T-helper 2 cell treated with Interferon-gamma antibody and Interleukin-4, amounts not matched to agents 5 μg/mL and 100 μg/mL, for 36 hours (primary cell): ENCODE measurements around the gene TRIM29.

Experiments used
- DNase-seq: peaks from one replicate; pipeline ENCODE4 v3.0.0; 2021; ENCODE audit warnings: low spot score
- H3K27ac Mint-ChIP-seq: one replicate; pipeline ENCODE4 v1.8.0; 2021; ENCODE audit warnings: mild to moderate bottlenecking, mixed read lengths
- H3K27me3 Mint-ChIP-seq: one replicate; pipeline ENCODE4 v1.8.0; 2021; ENCODE audit warnings: low read depth, mixed read lengths
- H3K36me3 Mint-ChIP-seq: one replicate; pipeline ENCODE4 v1.8.0; 2021; ENCODE audit warnings: low read depth, mixed read lengths
- H3K4me1 Mint-ChIP-seq: one replicate; pipeline ENCODE4 v1.8.0; 2021; ENCODE audit warnings: low read depth, mixed read lengths
- H3K4me3 Mint-ChIP-seq: one replicate; pipeline ENCODE4 v1.8.0; 2022; ENCODE audit warnings: mild to moderate bottlenecking, moderate library complexity, mixed read lengths
- H3K9me3 Mint-ChIP-seq: one replicate; pipeline ENCODE4 v1.8.0; 2021; ENCODE audit warnings: mixed read lengths

TRIM29 gene

GRCh38 chr11:120127236-120127635, 10.7 kb downstream of the TRIM29 start:
- H3K36me3 Mint-ChIP-seq: no peaks in the 10 kb centered on the region
- H3K27me3 Mint-ChIP-seq: peaks cover 4% of the 10 kb centered on the region
- DNase-seq: no peak
- no peak overlapping the region for H3K27ac Mint-ChIP-seq
- no peak overlapping the region for H3K4me3 Mint-ChIP-seq
- no peaks in the 10 kb centered on the region for H3K9me3 Mint-ChIP-seq
- H3K4me1 Mint-ChIP-seq: no peaks in the 10 kb centered on the region

- no peak for DNase-seq
- Mint-ChIP-seq H3K27ac (no peak overlapping the region), H3K9me3 (no peaks in the 10 kb centered on the region), H3K27me3 (peaks cover 4% of the 10 kb centered on the region), H3K36me3 (no peaks in the 10 kb centered on the region), H3K4me3 (no peak overlapping the region), H3K4me1 (no peaks in the 10 kb centered on the region)
Measured at GRCh38 chr11:120126620-120127019, 11.3 kb downstream of the TRIM29 start.

GRCh38 chr11:120125509-120125908, 12.4 kb downstream of the TRIM29 start:
- H3K9me3 Mint-ChIP-seq: no peaks in the 10 kb centered on the region
- H3K4me1 Mint-ChIP-seq: no peaks in the 10 kb centered on the region
- no peak overlapping the region for H3K27ac Mint-ChIP-seq
- peaks cover 4% of the 10 kb centered on the region for H3K27me3 Mint-ChIP-seq
- H3K4me3 Mint-ChIP-seq: no peak overlapping the region
- DNase-seq: no peak
- H3K36me3 Mint-ChIP-seq: no peaks in the 10 kb centered on the region

- no peak for DNase-seq
- H3K4me3 Mint-ChIP-seq: no peak overlapping the region
- no peaks in the 10 kb centered on the region for H3K4me1 Mint-ChIP-seq
- H3K36me3 Mint-ChIP-seq: no peaks in the 10 kb centered on the region
- H3K27ac Mint-ChIP-seq: no peak overlapping the region
- no peaks in the 10 kb centered on the region for H3K9me3 Mint-ChIP-seq
- H3K27me3 Mint-ChIP-seq: peaks cover 4% of the 10 kb centered on the region
Measured at GRCh38 chr11:120125024-120125423, 12.9 kb downstream of the TRIM29 start.

GRCh38 chr11:120124355-120124754, 13.6 kb downstream of the TRIM29 start:
- no peaks in the 10 kb centered on the region for H3K36me3 Mint-ChIP-seq
- H3K9me3 Mint-ChIP-seq: no peaks in the 10 kb centered on the region
- H3K4me1 Mint-ChIP-seq: no peaks in the 10 kb centered on the region
- peaks cover 4% of the 10 kb centered on the region for H3K27me3 Mint-ChIP-seq
- H3K27ac Mint-ChIP-seq: no peak overlapping the region
- no peak overlapping the region for H3K4me3 Mint-ChIP-seq
- DNase-seq: no peak

GRCh38 chr11:120123946-120124345, 14.0 kb downstream of the TRIM29 start:
- no peak overlapping the region for H3K4me3 Mint-ChIP-seq

GRCh38 chr11:120122924-120123683, 14.8 kb downstream of the TRIM29 start:
- Mint-ChIP-seq H3K4me1 (no peaks in the 10 kb centered on the region), H3K27me3 (no peaks in the 10 kb centered on the region), H3K9me3 (no peaks in the 10 kb centered on the region), H3K36me3 (no peaks in the 10 kb centered on the region), H3K27ac (no peak overlapping the region), H3K4me3 (no peak overlapping the region)
- DNase-seq: no peak

More at GRCh38 chr11:120123946-120124345, 14.0 kb downstream of the TRIM29 start:
- DNase-seq: no peak
- H3K27me3 Mint-ChIP-seq: peaks cover 4% of the 10 kb centered on the region
- no peaks in the 10 kb centered on the region for H3K4me1 Mint-ChIP-seq
- H3K9me3 Mint-ChIP-seq: no peaks in the 10 kb centered on the region
- no peaks in the 10 kb centered on the region for H3K36me3 Mint-ChIP-seq
- H3K27ac Mint-ChIP-seq: no peak overlapping the region

GRCh38 chr11:120121914-120122473, 15.9 kb downstream of the TRIM29 start:
- no peaks in the 10 kb centered on the region for H3K27me3 Mint-ChIP-seq
- DNase-seq: no peak
- no peaks in the 10 kb centered on the region for H3K36me3 Mint-ChIP-seq
- no peaks in the 10 kb centered on the region for H3K9me3 Mint-ChIP-seq
- no peak overlapping the region for H3K4me3 Mint-ChIP-seq
- no peaks in the 10 kb centered on the region for H3K4me1 Mint-ChIP-seq
- H3K27ac Mint-ChIP-seq: no peak overlapping the region

GRCh38 chr11:120121336-120121735, 16.6 kb downstream of the TRIM29 start:
- H3K27me3 Mint-ChIP-seq: no peaks in the 10 kb centered on the region
- no peaks in the 10 kb centered on the region for H3K4me1 Mint-ChIP-seq
- DNase-seq: no peak
- no peak overlapping the region for H3K4me3 Mint-ChIP-seq
- no peaks in the 10 kb centered on the region for H3K36me3 Mint-ChIP-seq
- H3K27ac Mint-ChIP-seq: no peak overlapping the region
- no peaks in the 10 kb centered on the region for H3K9me3 Mint-ChIP-seq

- no peak for DNase-seq
- no peaks in the 10 kb centered on the region for H3K36me3 Mint-ChIP-seq
- no peaks in the 10 kb centered on the region for H3K4me1 Mint-ChIP-seq
- H3K27me3 Mint-ChIP-seq: no peaks in the 10 kb centered on the region
- no peak overlapping the region for H3K4me3 Mint-ChIP-seq
- no peak overlapping the region for H3K27ac Mint-ChIP-seq
- H3K9me3 Mint-ChIP-seq: no peaks in the 10 kb centered on the region
Measured at GRCh38 chr11:120120805-120121335, 17.0 kb downstream of the TRIM29 start.

- no peaks in the 10 kb centered on the region for H3K27me3 Mint-ChIP-seq
- no peaks in the 10 kb centered on the region for H3K9me3 Mint-ChIP-seq
- H3K36me3 Mint-ChIP-seq: no peaks in the 10 kb centered on the region
- no peak for DNase-seq
- H3K4me3 Mint-ChIP-seq: no peak overlapping the region
- H3K4me1 Mint-ChIP-seq: no peaks in the 10 kb centered on the region
- H3K27ac Mint-ChIP-seq: no peak overlapping the region
Measured at GRCh38 chr11:120119121-120119520, 18.8 kb downstream of the TRIM29 start.

- no peaks in the 10 kb centered on the region for H3K4me1 Mint-ChIP-seq
- DNase-seq: no peak
- no peak overlapping the region for H3K4me3 Mint-ChIP-seq
- H3K27me3 Mint-ChIP-seq: no peaks in the 10 kb centered on the region
- H3K27ac Mint-ChIP-seq: no peak overlapping the region
- H3K9me3 Mint-ChIP-seq: no peaks in the 10 kb centered on the region
- no peaks in the 10 kb centered on the region for H3K36me3 Mint-ChIP-seq
Measured at GRCh38 chr11:120117991-120118390, 19.9 kb downstream of the TRIM29 start.

- Mint-ChIP-seq H3K27ac (no peak overlapping the region), H3K4me3 (no peak overlapping the region), H3K36me3 (no peaks in the 10 kb centered on the region), H3K27me3 (no peaks in the 10 kb centered on the region), H3K4me1 (no peaks in the 10 kb centered on the region), H3K9me3 (no peaks in the 10 kb centered on the region)
- DNase-seq: no peak
Measured at GRCh38 chr11:120116966-120117365, 20.9 kb downstream of the TRIM29 start.

GRCh38 chr11:120115272-120116000, 22.5 kb downstream of the TRIM29 start:
- DNase-seq: no peak
- no peaks in the 10 kb centered on the region for H3K36me3 Mint-ChIP-seq
- H3K9me3 Mint-ChIP-seq: no peaks in the 10 kb centered on the region
- no peak overlapping the region for H3K4me3 Mint-ChIP-seq
- H3K4me1 Mint-ChIP-seq: no peaks in the 10 kb centered on the region
- no peak overlapping the region for H3K27ac Mint-ChIP-seq
- no peaks in the 10 kb centered on the region for H3K27me3 Mint-ChIP-seq
